Measurements from ENCODE around the gene PACS2.
"Not testable (repeated sequence)": the region's sequence is repeated elsewhere in the genome, so short reads cannot be mapped to it uniquely, and the experiment has no call there.

Gene PACS2

GRCh38 chr14:105355049-105355575 is 40.6 kb downstream of the PACS2 start:
- DNase-seq = no peak
- Histone ChIP-seq H3K4me3 (ENCODE audit: control insufficient read depth in 1 of 7, extremely low read depth in 1 of 7, insufficient read depth in 4 of 7, low read depth in 2 of 7, low read length in 6 of 7) (no peak overlapping the region), H3K27me3 (replicated peaks in 2 of 5; ENCODE audit: control insufficient read depth in 4 of 5, insufficient read depth in 5 of 5, low read length in 4 of 5) (no peaks in the 10 kb centered on the region), H3K27ac (ENCODE audit: insufficient read depth in 1 of 2, low read depth in 1 of 2, low read length in 2 of 2, poor library complexity in 1 of 2, severe bottlenecking in 2 of 2) (no peak overlapping the region), H3K36me3 (ENCODE audit: control insufficient read depth in 4 of 4, insufficient read depth in 4 of 4, low read length in 3 of 4) (peaks cover 0 to 29% (median 11%) of the 10 kb centered on the region in 4 experiments), H3K9me3 (ENCODE audit: control extremely low read depth in 1 of 5, control insufficient read depth in 4 of 5, insufficient read depth in 2 of 5, low read depth in 1 of 5, low read length in 4 of 5) (no peaks in the 10 kb centered on the region), H3K4me1 (ENCODE audit: control extremely low read depth in 1 of 4, control insufficient read depth in 4 of 4, insufficient read depth in 4 of 4, low read length in 3 of 4) (peaks cover 0 to 6% (median 6%) of the 10 kb centered on the region in 4 experiments)
- 97% methylated on average over 27 of the region's 27 CpGs for WGBS (ENCODE audit: insufficient coverage)
- ChIA-PET POLR2A (interaction anchor here (0.6 kb wide), 1 partner anchor 148 kb away, joined by 3 read pairs; no protein-coding TSS in a partner anchor), CTCF (no interaction called here)

DNA sequence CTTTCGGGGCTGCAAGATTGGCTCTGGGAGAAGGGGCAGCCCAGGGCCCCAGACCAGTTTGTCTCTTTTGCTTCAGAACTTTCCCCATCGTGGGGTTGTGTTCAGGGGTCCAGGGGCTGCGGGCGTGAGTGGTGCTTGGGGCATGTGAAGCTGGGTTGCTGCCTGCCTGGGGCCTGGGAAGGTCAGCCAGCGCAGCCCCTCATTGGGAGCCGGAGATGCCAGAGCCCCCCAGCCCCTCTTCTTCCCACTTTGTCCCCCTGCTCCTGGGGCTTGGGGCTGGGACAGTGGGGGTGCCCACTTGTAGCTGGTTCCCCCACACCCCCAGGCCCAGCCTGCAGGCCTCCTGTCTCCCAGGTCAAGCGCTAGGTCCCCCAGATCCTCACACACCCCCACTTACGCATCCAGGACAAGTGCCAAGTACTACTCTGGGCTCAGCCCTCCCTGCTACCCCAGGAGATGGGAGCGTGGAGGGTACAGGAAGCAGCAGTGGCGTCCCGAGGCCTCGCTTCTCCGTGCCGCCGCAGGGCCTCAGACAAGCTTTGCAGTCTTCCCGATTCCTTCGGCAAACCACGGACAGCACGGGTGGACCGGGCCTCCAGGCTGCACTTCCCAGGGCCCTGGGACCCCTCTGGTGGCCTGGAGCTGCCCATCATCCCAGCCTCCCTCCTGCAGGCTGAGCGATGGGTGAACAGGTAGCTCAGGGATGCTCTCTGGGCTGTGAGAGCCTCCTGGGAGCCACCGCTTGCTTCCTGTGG is 41.5 kb downstream of the PACS2 start:
- H3K27ac ChIP-seq (ENCODE audit: insufficient read depth in 1 of 2, low read depth in 1 of 2, low read length in 2 of 2, poor library complexity in 1 of 2, severe bottlenecking in 2 of 2) = no peak overlapping the region
- 98% methylated on average over 15 of the region's 22 CpGs for WGBS (ENCODE audit: insufficient coverage)
- no peak overlapping the region for H3K4me3 ChIP-seq (ENCODE audit: control insufficient read depth in 1 of 7, extremely low read depth in 1 of 7, insufficient read depth in 4 of 7, low read depth in 2 of 7, low read length in 6 of 7)
- no peaks in the 10 kb centered on the region for H3K27me3 ChIP-seq (replicated peaks in 2 of 5; ENCODE audit: control insufficient read depth in 4 of 5, insufficient read depth in 5 of 5, low read length in 4 of 5)
- peaks cover 0 to 29% (median 15%) of the 10 kb centered on the region in 4 experiments for H3K36me3 ChIP-seq (ENCODE audit: control insufficient read depth in 4 of 4, insufficient read depth in 4 of 4, low read length in 3 of 4)
- DNase-seq = no peak
- POLR2A ChIA-PET = no interaction called here
- CTCF ChIA-PET = no interaction called here
- no peaks in the 10 kb centered on the region for H3K9me3 ChIP-seq (ENCODE audit: control extremely low read depth in 1 of 5, control insufficient read depth in 4 of 5, insufficient read depth in 2 of 5, low read depth in 1 of 5, low read length in 4 of 5)
- H3K4me1 ChIP-seq (ENCODE audit: control extremely low read depth in 1 of 4, control insufficient read depth in 4 of 4, insufficient read depth in 4 of 4, low read length in 3 of 4) = peaks cover 0 to 6% (median 6%) of the 10 kb centered on the region in 4 experiments

- H3K36me3 ChIP-seq (ENCODE audit: control insufficient read depth in 4 of 4, insufficient read depth in 4 of 4, low read length in 3 of 4) = peaks cover 0 to 29% (median 15%) of the 10 kb centered on the region in 4 experiments
- H3K27ac ChIP-seq (ENCODE audit: insufficient read depth in 1 of 2, low read depth in 1 of 2, low read length in 2 of 2, poor library complexity in 1 of 2, severe bottlenecking in 2 of 2) = no peak overlapping the region
- no peak for DNase-seq
- 94% methylated on average over 9 of the region's 9 CpGs for WGBS (ENCODE audit: insufficient coverage)
- POLR2A ChIA-PET = no interaction called here
- no peak overlapping the region for H3K4me3 ChIP-seq (ENCODE audit: control insufficient read depth in 1 of 7, extremely low read depth in 1 of 7, insufficient read depth in 4 of 7, low read depth in 2 of 7, low read length in 6 of 7)
- H3K4me1 ChIP-seq (ENCODE audit: control extremely low read depth in 1 of 4, control insufficient read depth in 4 of 4, insufficient read depth in 4 of 4, low read length in 3 of 4) = peaks cover 0 to 2% (median 2%) of the 10 kb centered on the region in 4 experiments
- CTCF ChIA-PET = no interaction called here
- H3K27me3 ChIP-seq (replicated peaks in 2 of 5; ENCODE audit: control insufficient read depth in 4 of 5, insufficient read depth in 5 of 5, low read length in 4 of 5) = no peaks in the 10 kb centered on the region
- H3K9me3 ChIP-seq (ENCODE audit: control extremely low read depth in 1 of 5, control insufficient read depth in 4 of 5, insufficient read depth in 2 of 5, low read depth in 1 of 5, low read length in 4 of 5) = no peaks in the 10 kb centered on the region
Observed at GRCh38 chr14:105356927-105357326, 42.4 kb downstream of the PACS2 start.

GRCh38 chr14:105357626-105358025 is 43.1 kb downstream of the PACS2 start:
- H3K4me3 ChIP-seq (ENCODE audit: control insufficient read depth in 1 of 7, extremely low read depth in 1 of 7, insufficient read depth in 4 of 7, low read depth in 2 of 7, low read length in 6 of 7) = no peak overlapping the region
- ChIA-PET POLR2A (no interaction called here), CTCF (interaction anchor here (0.8 to 0.9 kb wide), 2 partner anchors 11 to 15 kb away, joined by 3 to 4 read pairs; no protein-coding TSS in a partner anchor)
- WGBS (ENCODE audit: insufficient coverage) = 98% methylated on average over 17 of the region's 17 CpGs
- no peak for DNase-seq
- no peaks in the 10 kb centered on the region for H3K4me1 ChIP-seq (ENCODE audit: control extremely low read depth in 1 of 4, control insufficient read depth in 4 of 4, insufficient read depth in 4 of 4, low read length in 3 of 4)
- peaks cover 0 to 29% (median 15%) of the 10 kb centered on the region in 4 experiments for H3K36me3 ChIP-seq (ENCODE audit: control insufficient read depth in 4 of 4, insufficient read depth in 4 of 4, low read length in 3 of 4)
- no peaks in the 10 kb centered on the region for H3K9me3 ChIP-seq (ENCODE audit: control extremely low read depth in 1 of 5, control insufficient read depth in 4 of 5, insufficient read depth in 2 of 5, low read depth in 1 of 5, low read length in 4 of 5)
- H3K27me3 ChIP-seq (replicated peaks in 2 of 5; ENCODE audit: control insufficient read depth in 4 of 5, insufficient read depth in 5 of 5, low read length in 4 of 5) = no peaks in the 10 kb centered on the region
- no peak overlapping the region for H3K27ac ChIP-seq (ENCODE audit: insufficient read depth in 1 of 2, low read depth in 1 of 2, low read length in 2 of 2, poor library complexity in 1 of 2, severe bottlenecking in 2 of 2)

DNA sequence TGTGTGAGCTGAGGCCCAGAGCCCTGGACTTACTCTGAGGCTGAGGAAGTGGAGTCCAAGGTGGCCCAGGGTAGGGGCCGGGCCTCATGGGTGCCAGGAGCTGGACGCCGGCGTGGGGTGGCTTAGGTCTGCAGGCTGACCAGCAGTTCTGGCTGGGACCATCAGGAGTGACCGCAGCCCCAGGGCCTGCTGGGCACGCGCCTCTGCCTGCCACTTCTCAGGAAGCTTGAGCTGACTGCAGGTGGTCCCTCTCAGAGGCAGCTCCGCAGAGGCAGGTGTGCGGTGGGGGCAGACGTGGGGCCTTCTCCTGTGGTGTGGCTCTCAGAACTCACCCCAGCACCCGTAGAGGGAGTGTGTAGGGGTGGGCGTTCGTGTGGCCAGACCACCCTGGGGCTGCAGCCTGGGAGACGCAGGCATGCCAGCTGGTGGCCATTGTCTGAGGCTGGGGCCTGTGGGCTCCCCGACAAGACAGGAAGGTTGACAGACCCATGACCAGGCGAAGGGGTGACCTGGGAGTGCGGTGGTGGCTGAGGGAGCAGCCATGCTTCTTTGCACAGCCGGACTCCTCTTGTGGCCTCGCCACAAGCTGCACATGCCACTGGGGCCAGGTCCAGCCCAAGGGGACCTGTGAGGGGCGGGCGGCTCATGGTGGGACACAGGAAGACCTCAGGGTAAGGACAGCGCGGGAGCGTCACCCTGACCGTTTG is 43.7 kb downstream of the PACS2 start:
- Histone ChIP-seq H3K4me1 (ENCODE audit: control extremely low read depth in 1 of 4, control insufficient read depth in 4 of 4, insufficient read depth in 4 of 4, low read length in 3 of 4) (no peaks in the 10 kb centered on the region), H3K27me3 (replicated peaks in 2 of 5; ENCODE audit: control insufficient read depth in 4 of 5, insufficient read depth in 5 of 5, low read length in 4 of 5) (no peaks in the 10 kb centered on the region), H3K9me3 (ENCODE audit: control extremely low read depth in 1 of 5, control insufficient read depth in 4 of 5, insufficient read depth in 2 of 5, low read depth in 1 of 5, low read length in 4 of 5) (no peaks in the 10 kb centered on the region), H3K4me3 (ENCODE audit: control insufficient read depth in 1 of 7, extremely low read depth in 1 of 7, insufficient read depth in 4 of 7, low read depth in 2 of 7, low read length in 6 of 7) (no peak overlapping the region), H3K36me3 (ENCODE audit: control insufficient read depth in 4 of 4, insufficient read depth in 4 of 4, low read length in 3 of 4) (peaks cover 0 to 29% (median 15%) of the 10 kb centered on the region in 4 experiments), H3K27ac (ENCODE audit: insufficient read depth in 1 of 2, low read depth in 1 of 2, low read length in 2 of 2, poor library complexity in 1 of 2, severe bottlenecking in 2 of 2) (no peak overlapping the region)
- POLR2A ChIA-PET = no interaction called here
- WGBS (ENCODE audit: insufficient coverage) = 96% methylated on average over 22 of the region's 25 CpGs
- no peak for DNase-seq
- CTCF ChIA-PET = interaction anchor here (0.8 to 0.9 kb wide), 2 partner anchors 11 to 16 kb away, joined by 3 to 4 read pairs; no protein-coding TSS in a partner anchor

- Histone ChIP-seq H3K27ac (ENCODE audit: insufficient read depth in 1 of 2, low read depth in 1 of 2, low read length in 2 of 2, poor library complexity in 1 of 2, severe bottlenecking in 2 of 2) (no peak overlapping the region), H3K4me3 (ENCODE audit: control insufficient read depth in 1 of 7, extremely low read depth in 1 of 7, insufficient read depth in 4 of 7, low read depth in 2 of 7, low read length in 6 of 7) (no peak overlapping the region), H3K9me3 (ENCODE audit: control extremely low read depth in 1 of 5, control insufficient read depth in 4 of 5, insufficient read depth in 2 of 5, low read depth in 1 of 5, low read length in 4 of 5) (no peaks in the 10 kb centered on the region), H3K36me3 (ENCODE audit: control insufficient read depth in 4 of 4, insufficient read depth in 4 of 4, low read length in 3 of 4) (peaks cover 0 to 29% (median 15%) of the 10 kb centered on the region in 4 experiments), H3K27me3 (replicated peaks in 2 of 5; ENCODE audit: control insufficient read depth in 4 of 5, insufficient read depth in 5 of 5, low read length in 4 of 5) (no peaks in the 10 kb centered on the region), H3K4me1 (ENCODE audit: control extremely low read depth in 1 of 4, control insufficient read depth in 4 of 4, insufficient read depth in 4 of 4, low read length in 3 of 4) (peaks cover 0 to 1% (median 0%) of the 10 kb centered on the region in 4 experiments)
- ChIA-PET CTCF (no interaction called here), POLR2A (no interaction called here)
- WGBS (ENCODE audit: insufficient coverage) = 92% methylated on average over 12 of the region's 16 CpGs
- no peak for DNase-seq
Observed at GRCh38 chr14:105358943-105359342, 44.4 kb downstream of the PACS2 start.

GRCh38 chr14:105361412-105361811 is 46.9 kb downstream of the PACS2 start:
- H3K4me3 ChIP-seq (ENCODE audit: control insufficient read depth in 1 of 7, extremely low read depth in 1 of 7, insufficient read depth in 4 of 7, low read depth in 2 of 7, low read length in 6 of 7); H3K27ac ChIP-seq (ENCODE audit: insufficient read depth in 1 of 2, low read depth in 1 of 2, low read length in 2 of 2, poor library complexity in 1 of 2, severe bottlenecking in 2 of 2); H3K9me3 ChIP-seq (ENCODE audit: control extremely low read depth in 1 of 5, control insufficient read depth in 4 of 5, insufficient read depth in 2 of 5, low read depth in 1 of 5, low read length in 4 of 5); H3K27me3 ChIP-seq (replicated peaks in 2 of 5; ENCODE audit: control insufficient read depth in 4 of 5, insufficient read depth in 5 of 5, low read length in 4 of 5); DNase-seq; POLR2A ChIA-PET: not testable (repeated sequence)
- WGBS (ENCODE audit: insufficient coverage) = 100% methylated on average over 6 of the region's 10 CpGs
- H3K36me3 ChIP-seq (ENCODE audit: control insufficient read depth in 4 of 4, insufficient read depth in 4 of 4, low read length in 3 of 4) = peaks cover 0 to 11% (median 5%) of the 10 kb centered on the region in 4 experiments
- peaks cover 0 to 12% (median 9%) of the 10 kb centered on the region in 4 experiments for H3K4me1 ChIP-seq (ENCODE audit: control extremely low read depth in 1 of 4, control insufficient read depth in 4 of 4, insufficient read depth in 4 of 4, low read length in 3 of 4)
- CTCF ChIA-PET = interaction anchor here (1.7 kb wide), 1 partner anchor 128 kb away, joined by 7 read pairs; no protein-coding TSS in a partner anchor

Data from common myeloid progenitor, CD34-positive (primary cell).